Measurements from ENCODE around the gene PDE3B. TPM values are rescaled to one million over a fixed set of nuclear protein-coding genes. Genes with fewer than 3 reads are reported as not detected.
A peak's percentile ranks its signal among the peaks of the same experiment; 100 is the strongest.

Gene PDE3B
- total RNA-seq, 8 experiments from 2014 or later: 3.3 to 52.9 (median 13.1) TPM

GRCh38 chr11:14894657-14895598 is 251.3 kb downstream of the PDE3B start:
- no peak overlapping the region for H3K4me3 ChIP-seq
- in situ Hi-C loops (cut with MboI; ENCODE audit: low pct_unique_long_range_greater_than_20kb in 2 of 9, low sequenced_read_pairs in 9 of 9, unreplicated experiment in 9 of 9): loop anchor here in 2 of 9 experiments (25.0 kb wide), 2 partner anchors 108 to 358 kb away; no protein-coding TSS in a partner anchor

GRCh38 chr11:14898355-14898754 is 254.8 kb downstream of the PDE3B start:
- no peak for ATAC-seq (replicated peaks in 6 of 8)
- H3K27ac ChIP-seq: peak overlapping the region in 1 of 2 donors; percentile 50
- H3K4me1 ChIP-seq (replicated peaks in 1 of 2): peaks cover 31% of the 10 kb centered on the region in 2 donors
- H3K4me3 ChIP-seq: no peak overlapping the region
- in situ Hi-C loops (cut with MboI; ENCODE audit: low pct_unique_long_range_greater_than_20kb in 2 of 9, low sequenced_read_pairs in 9 of 9, unreplicated experiment in 9 of 9): loop anchor here in 2 of 9 experiments (25.0 kb wide), 2 partner anchors 111 to 361 kb away; no protein-coding TSS in a partner anchor
- 81 to 100% (median 98%) methylated on average over 1 to 3 of the region's 3 CpGs for WGBS, 10 experiments

More at GRCh38 chr11:14894657-14895598, 251.3 kb downstream of the PDE3B start:
- WGBS, 10 experiments: 0 to 100% (median 59%) methylated on average over 1 to 5 of the region's 5 CpGs; no CpG with 5 or more reads in 1 of the 10 experiments
- ATAC-seq (replicated peaks in 6 of 8): peak; percentile 16 to 64 (median 55)
- H3K4me1 ChIP-seq (replicated peaks in 1 of 2): peaks cover 36 to 37% of the 10 kb centered on the region in 2 donors
- peak overlapping the region; percentile 89 to 91 for H3K27ac ChIP-seq

GRCh38 chr11:14898906-14899305 is 255.3 kb downstream of the PDE3B start:
- Histone ChIP-seq H3K27ac (no peak overlapping the region), H3K4me1 (replicated peaks in 1 of 2) (peaks cover 31% of the 10 kb centered on the region in 2 donors), H3K4me3 (no peak overlapping the region)
- WGBS, 10 experiments: 50 to 100% (median 80%) methylated on average over 1 to 2 of the region's 2 CpGs; no CpG with 5 or more reads in 3 of the 10 experiments
- peak in 5 of 8 experiments; percentile 37 to 80 (median 75) for ATAC-seq (replicated peaks in 6 of 8)
- in situ Hi-C loops (cut with MboI; ENCODE audit: low pct_unique_long_range_greater_than_20kb in 2 of 9, low sequenced_read_pairs in 9 of 9, unreplicated experiment in 9 of 9): loop anchor here in 2 of 9 experiments (25.0 kb wide), 2 partner anchors 112 to 362 kb away; no protein-coding TSS in a partner anchor

- in situ Hi-C loops (cut with MboI; ENCODE audit: low pct_unique_long_range_greater_than_20kb in 2 of 9, low sequenced_read_pairs in 9 of 9, unreplicated experiment in 9 of 9): loop anchor here in 2 of 9 experiments (25.0 kb wide), 2 partner anchors 160 to 185 kb away; partner anchors contain the start of gene CALCB (in 1 of the 2)
- peaks cover 15 to 16% of the 10 kb centered on the region in 2 donors for H3K4me1 ChIP-seq (replicated peaks in 1 of 2)
- WGBS, 10 experiments: 0 to 100% (median 30%) methylated on average over 1 of the region's 1 CpG; no CpG with 5 or more reads in 4 of the 10 experiments
- H3K27ac ChIP-seq: no peak overlapping the region
- peak in 4 of 8 experiments; percentile 45 to 73 (median 55) for ATAC-seq (replicated peaks in 6 of 8)
- no peak overlapping the region for H3K4me3 ChIP-seq
Measured at GRCh38 chr11:14902650-14903350, 259.2 kb downstream of the PDE3B start.

GRCh38 chr11:14904745-14905103 is 261.1 kb downstream of the PDE3B start:
- in situ Hi-C loops (cut with MboI; ENCODE audit: low pct_unique_long_range_greater_than_20kb in 2 of 9, low sequenced_read_pairs in 9 of 9, unreplicated experiment in 9 of 9): loop anchor here in 2 of 9 experiments (25.0 kb wide), 2 partner anchors 158 to 183 kb away; partner anchors contain the start of gene CALCB (in 1 of the 2)

GRCh38 chr11:14905104-14906033 is 261.8 kb downstream of the PDE3B start:
- H3K4me1 ChIP-seq (replicated peaks in 1 of 2): no peaks in the 10 kb centered on the region
- no peak overlapping the region for H3K27ac ChIP-seq
- in situ Hi-C loops (cut with MboI; ENCODE audit: low pct_unique_long_range_greater_than_20kb in 2 of 9, low sequenced_read_pairs in 9 of 9, unreplicated experiment in 9 of 9): loop anchor here in 2 of 9 experiments (25.0 kb wide), 2 partner anchors 157 to 182 kb away; partner anchors contain the start of gene CALCB (in 1 of the 2)
- peak overlapping the region in 4 of 5 donors; percentile 23 to 49 (median 28) for H3K4me3 ChIP-seq
- 5 to 82% (median 19%) methylated on average over 4 to 16 of the region's 58 CpGs; no CpG with 5 or more reads in 3 of the 10 experiments for WGBS, 10 experiments
- peak; percentile 5 to 73 (median 50) for ATAC-seq (replicated peaks in 6 of 8)

More at GRCh38 chr11:14904745-14905103, 261.1 kb downstream of the PDE3B start:
- Histone ChIP-seq H3K4me3 (peak overlapping the region in 4 of 5 donors; percentile 23 to 49 (median 28)), H3K27ac (no peak overlapping the region), H3K4me1 (replicated peaks in 1 of 2) (no peaks in the 10 kb centered on the region)
- 1 to 77% (median 28%) methylated on average over 2 to 23 of the region's 26 CpGs; no CpG with 5 or more reads in 2 of the 10 experiments for WGBS, 10 experiments
- ATAC-seq (replicated peaks in 6 of 8): peak; percentile 17 to 73 (median 66)

- H3K4me3 ChIP-seq: no peak overlapping the region
- in situ Hi-C loops (cut with MboI; ENCODE audit: low pct_unique_long_range_greater_than_20kb in 2 of 9, low sequenced_read_pairs in 9 of 9, unreplicated experiment in 9 of 9): loop anchor here in 2 of 9 experiments (25.0 kb wide), 2 partner anchors 156 to 181 kb away; partner anchors contain the start of gene CALCB (in 1 of the 2)
Measured at GRCh38 chr11:14906578-14906977, 263.0 kb downstream of the PDE3B start.

GRCh38 chr11:14906993-14907392 is 263.4 kb downstream of the PDE3B start:
- Histone ChIP-seq H3K27ac (no peak overlapping the region), H3K4me3 (no peak overlapping the region), H3K4me1 (replicated peaks in 1 of 2) (no peaks in the 10 kb centered on the region)
- in situ Hi-C loops (cut with MboI; ENCODE audit: low pct_unique_long_range_greater_than_20kb in 2 of 9, low sequenced_read_pairs in 9 of 9, unreplicated experiment in 9 of 9): loop anchor here in 2 of 9 experiments (25.0 kb wide), 2 partner anchors 155 to 180 kb away; partner anchors contain the start of gene CALCB (in 1 of the 2)
- no peak for ATAC-seq (replicated peaks in 6 of 8)
- WGBS, 10 experiments: 52 to 100% (median 93%) methylated on average over 1 to 6 of the region's 6 CpGs; no CpG with 5 or more reads in 3 of the 10 experiments

More at GRCh38 chr11:14906578-14906977, 263.0 kb downstream of the PDE3B start:
- 93 to 100% (median 100%) methylated on average over 2 to 3 of the region's 5 CpGs; no CpG with 5 or more reads in 5 of the 10 experiments for WGBS, 10 experiments
- no peak overlapping the region for H3K27ac ChIP-seq
- no peaks in the 10 kb centered on the region for H3K4me1 ChIP-seq (replicated peaks in 1 of 2)
- ATAC-seq (replicated peaks in 6 of 8): no peak

GRCh38 chr11:14907411-14908213 is 264.0 kb downstream of the PDE3B start:
- peak; percentile 31 to 85 (median 71) for ATAC-seq (replicated peaks in 6 of 8)
- Histone ChIP-seq H3K4me1 (replicated peaks in 1 of 2) (no peaks in the 10 kb centered on the region), H3K27ac (no peak overlapping the region), H3K4me3 (no peak overlapping the region)
- in situ Hi-C loops (cut with MboI; ENCODE audit: low pct_unique_long_range_greater_than_20kb in 2 of 9, low sequenced_read_pairs in 9 of 9, unreplicated experiment in 9 of 9): loop anchor here in 2 of 9 experiments (25.0 kb wide), 2 partner anchors 155 to 180 kb away; partner anchors contain the start of gene CALCB (in 1 of the 2)
- 0 to 95% (median 35%) methylated on average over 1 to 8 of the region's 13 CpGs for WGBS, 10 experiments

- WGBS, 10 experiments: 14 to 89% (median 51%) methylated on average over 1 to 6 of the region's 6 CpGs
- H3K4me3 ChIP-seq: no peak overlapping the region
- in situ Hi-C loops (cut with MboI; ENCODE audit: low pct_unique_long_range_greater_than_20kb in 2 of 9, low sequenced_read_pairs in 9 of 9, unreplicated experiment in 9 of 9): loop anchor here in 2 of 9 experiments (25.0 kb wide), 2 partner anchors 154 to 179 kb away; partner anchors contain the start of gene CALCB (in 1 of the 2)
- H3K4me1 ChIP-seq (replicated peaks in 1 of 2): no peaks in the 10 kb centered on the region
- no peak overlapping the region for H3K27ac ChIP-seq
- ATAC-seq (replicated peaks in 6 of 8): peak; percentile 38 to 83 (median 54)
Measured at GRCh38 chr11:14908214-14908880, 264.7 kb downstream of the PDE3B start.

Measured in motor neuron (in vitro differentiated cells).